Glomerular visceral epithelial cell (primary cell): ENCODE data around the gene PLK2.

Experiments
- DNase-seq: peaks from one replicate; pipeline ENCODE4 v3.0.0-alpha.2; 2016; ENCODE audit errors: extremely low spot score

Gene PLK2

GRCh38 chr5:58481066-58481676, 21.3 kb upstream of the PLK2 start:
- no peak for DNase-seq

- no peak for DNase-seq
These were observed 18.0 kb upstream of the PLK2 start for GRCh38 chr5:58477760-58478376.

- no peak for DNase-seq
These were observed 15.5 kb upstream of the PLK2 start for GRCh38 chr5:58475404-58475803.

- no peak for DNase-seq
These were observed 10.0 kb upstream of the PLK2 start for GRCh38 chr5:58469896-58470295.

- peak; percentile 61 for DNase-seq
These were observed 7.1 kb upstream of the PLK2 start for GRCh38 chr5:58466939-58467338.

- DNase-seq = peak; percentile 79
These were observed 2.8 kb upstream of the PLK2 start for GRCh38 chr5:58462623-58463230.

GRCh38 chr5:58462154-58462553, 2.3 kb upstream of the PLK2 start:
- peak; percentile 77 for DNase-seq

- peak; percentile 94 for DNase-seq
These were observed 923 bp upstream of the PLK2 start for GRCh38 chr5:58460732-58461286.

- peak; percentile 64 for DNase-seq
These were observed 512 bp downstream of the PLK2 start for GRCh38 chr5:58459146-58460001.

- DNase-seq = peak; percentile 66
These were observed 1.1 kb downstream of the PLK2 start for GRCh38 chr5:58458743-58459145.

GRCh38 chr5:58458141-58458742, 1.6 kb downstream of the PLK2 start:
- no peak for DNase-seq

GRCh38 chr5:58457050-58457449, 2.8 kb downstream of the PLK2 start:
- peak; percentile 63 for DNase-seq

GRCh38 chr5:58456486-58456885, 3.4 kb downstream of the PLK2 start:
- DNase-seq = peak; percentile 28

GRCh38 chr5:58456026-58456425, 3.9 kb downstream of the PLK2 start:
- peak; percentile 47 for DNase-seq

GRCh38 chr5:58455480-58455879, 4.4 kb downstream of the PLK2 start:
- DNase-seq = peak; percentile 59

GRCh38 chr5:58455066-58455465, 4.8 kb downstream of the PLK2 start:
- DNase-seq = peak; percentile 38

GRCh38 chr5:58454025-58454424, 5.9 kb downstream of the PLK2 start:
- DNase-seq = peak; percentile 41

- DNase-seq = peak; percentile 37
These were observed 6.6 kb downstream of the PLK2 start for GRCh38 chr5:58453306-58453705.

GRCh38 chr5:58452566-58453258, 7.2 kb downstream of the PLK2 start:
- DNase-seq = no peak

GRCh38 chr5:58451732-58452565, 7.9 kb downstream of the PLK2 start:
- DNase-seq = peak; percentile 72
